ENCODE data around the gene HLA-DRB5.

The HLA-DRB5 gene

DNA sequence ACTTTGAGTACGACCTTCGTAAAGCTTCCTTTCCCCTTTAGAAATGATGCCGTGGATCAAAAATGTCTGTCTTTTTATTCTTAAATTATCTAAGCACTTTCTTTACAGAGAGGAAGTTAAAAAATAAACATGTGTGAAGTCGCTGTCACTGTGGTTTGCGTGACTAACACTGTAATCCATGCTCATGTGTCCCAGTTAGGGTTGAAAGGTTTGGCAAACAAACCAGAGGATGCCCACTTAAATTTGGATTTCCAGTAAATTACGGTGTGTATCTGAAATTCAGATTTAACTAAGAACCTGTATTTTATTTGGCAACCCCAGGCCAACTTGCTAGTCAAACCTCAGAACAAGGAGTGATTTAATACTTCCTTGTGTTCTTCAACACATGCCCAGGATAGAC lies 38.5 kb upstream of the HLA-DRB5 start:
- TF ChIP-seq, protein P1, sequence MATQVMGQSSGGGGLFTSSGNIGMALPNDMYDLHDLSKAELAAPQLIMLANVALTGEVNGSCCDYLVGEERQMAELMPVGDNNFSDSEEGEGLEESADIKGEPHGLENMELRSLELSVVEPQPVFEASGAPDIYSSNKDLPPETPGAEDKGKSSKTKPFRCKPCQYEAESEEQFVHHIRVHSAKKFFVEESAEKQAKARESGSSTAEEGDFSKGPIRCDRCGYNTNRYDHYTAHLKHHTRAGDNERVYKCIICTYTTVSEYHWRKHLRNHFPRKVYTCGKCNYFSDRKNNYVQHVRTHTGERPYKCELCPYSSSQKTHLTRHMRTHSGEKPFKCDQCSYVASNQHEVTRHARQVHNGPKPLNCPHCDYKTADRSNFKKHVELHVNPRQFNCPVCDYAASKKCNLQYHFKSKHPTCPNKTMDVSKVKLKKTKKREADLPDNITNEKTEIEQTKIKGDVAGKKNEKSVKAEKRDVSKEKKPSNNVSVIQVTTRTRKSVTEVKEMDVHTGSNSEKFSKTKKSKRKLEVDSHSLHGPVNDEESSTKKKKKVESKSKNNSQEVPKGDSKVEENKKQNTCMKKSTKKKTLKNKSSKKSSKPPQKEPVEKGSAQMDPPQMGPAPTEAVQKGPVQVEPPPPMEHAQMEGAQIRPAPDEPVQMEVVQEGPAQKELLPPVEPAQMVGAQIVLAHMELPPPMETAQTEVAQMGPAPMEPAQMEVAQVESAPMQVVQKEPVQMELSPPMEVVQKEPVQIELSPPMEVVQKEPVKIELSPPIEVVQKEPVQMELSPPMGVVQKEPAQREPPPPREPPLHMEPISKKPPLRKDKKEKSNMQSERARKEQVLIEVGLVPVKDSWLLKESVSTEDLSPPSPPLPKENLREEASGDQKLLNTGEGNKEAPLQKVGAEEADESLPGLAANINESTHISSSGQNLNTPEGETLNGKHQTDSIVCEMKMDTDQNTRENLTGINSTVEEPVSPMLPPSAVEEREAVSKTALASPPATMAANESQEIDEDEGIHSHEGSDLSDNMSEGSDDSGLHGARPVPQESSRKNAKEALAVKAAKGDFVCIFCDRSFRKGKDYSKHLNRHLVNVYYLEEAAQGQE (IDR thresholded peaks at IDR 0.05; ENCODE audit: low read depth), result no peak
- no peak for TF ChIP-seq YY1 (IDR thresholded peaks at IDR 0.05; ENCODE audit: low read depth)
- TF ChIP-seq RAD21 (IDR thresholded peaks at IDR 0.05; ENCODE audit: low read depth), result no peak
- TF ChIP-seq TCF12 (IDR thresholded peaks at IDR 0.05; ENCODE audit: low read depth), result no peak

DNA sequence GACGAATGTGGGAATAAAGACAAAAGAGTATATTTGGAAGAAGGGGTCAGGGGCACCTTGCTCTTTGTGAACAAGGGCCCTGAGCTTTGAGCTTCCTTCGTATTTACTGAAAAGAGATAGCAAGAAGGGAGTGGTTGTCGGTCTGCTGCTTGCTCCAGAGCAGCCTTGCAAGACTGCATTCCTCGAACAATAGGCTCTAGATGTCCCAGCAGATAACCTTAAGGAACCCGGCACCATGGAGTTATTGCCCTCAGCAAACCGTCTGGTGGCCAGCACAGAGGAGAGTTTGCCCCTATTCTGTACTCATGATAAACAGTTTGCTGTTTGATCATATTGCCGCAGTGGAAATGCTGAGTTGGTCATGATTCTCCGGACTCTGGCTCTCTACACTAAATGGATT lies 36.9 kb upstream of the HLA-DRB5 start:
- TF ChIP-seq TEAD4 (IDR thresholded peaks at IDR 0.05) (no peak), NFIC (IDR thresholded peaks at IDR 0.05) (no peak), TCF12 (IDR thresholded peaks at IDR 0.05; ENCODE audit: low read depth) (no peak)
- TF ChIP-seq, protein P2, sequence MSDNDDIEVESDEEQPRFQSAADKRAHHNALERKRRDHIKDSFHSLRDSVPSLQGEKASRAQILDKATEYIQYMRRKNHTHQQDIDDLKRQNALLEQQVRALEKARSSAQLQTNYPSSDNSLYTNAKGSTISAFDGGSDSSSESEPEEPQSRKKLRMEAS (IDR thresholded peaks at IDR 0.05), result no peak

DNA sequence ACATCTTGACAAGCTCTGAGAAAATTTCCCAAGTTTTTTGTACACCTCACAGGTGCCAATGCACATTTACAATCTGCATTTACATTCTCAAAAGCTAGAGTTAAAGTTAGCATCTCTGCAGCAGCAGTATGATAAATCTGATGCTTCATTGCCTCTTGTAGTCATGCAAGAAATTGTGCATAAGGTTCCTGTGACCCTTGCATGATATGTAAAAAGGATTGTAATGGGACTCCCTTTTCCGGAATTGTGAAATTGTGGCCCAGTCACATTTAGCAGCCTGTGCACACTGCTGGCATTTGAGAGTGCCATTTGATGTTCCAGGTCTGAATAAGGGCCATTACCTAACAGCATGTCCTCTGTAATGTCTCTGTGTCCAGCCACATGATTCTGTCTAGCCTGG lies 35.4 kb upstream of the HLA-DRB5 start:
- TF ChIP-seq ZBTB7A (IDR thresholded peaks at IDR 0.05; ENCODE audit: low read depth), result no peak
- TF ChIP-seq, protein P2 (IDR thresholded peaks at IDR 0.05), result no peak
- no peak for TF ChIP-seq TEAD4 (IDR thresholded peaks at IDR 0.05)
- TF ChIP-seq, protein P3, sequence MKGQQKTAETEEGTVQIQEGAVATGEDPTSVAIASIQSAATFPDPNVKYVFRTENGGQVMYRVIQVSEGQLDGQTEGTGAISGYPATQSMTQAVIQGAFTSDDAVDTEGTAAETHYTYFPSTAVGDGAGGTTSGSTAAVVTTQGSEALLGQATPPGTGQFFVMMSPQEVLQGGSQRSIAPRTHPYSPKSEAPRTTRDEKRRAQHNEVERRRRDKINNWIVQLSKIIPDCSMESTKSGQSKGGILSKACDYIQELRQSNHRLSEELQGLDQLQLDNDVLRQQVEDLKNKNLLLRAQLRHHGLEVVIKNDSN (IDR thresholded peaks at IDR 0.05), result no peak
- TF ChIP-seq CREB1 (IDR thresholded peaks at IDR 0.05; ENCODE audit: low read depth), result no peak
- TF ChIP-seq RAD21 (IDR thresholded peaks at IDR 0.05; ENCODE audit: low read depth), result no peak
- TF ChIP-seq FOXM1 (IDR thresholded peaks at IDR 0.05; ENCODE audit: borderline replicate concordance, low read depth), result no peak
- TF ChIP-seq, protein P1 (IDR thresholded peaks at IDR 0.05; ENCODE audit: low read depth), result no peak
- no peak for TF ChIP-seq NFIC (IDR thresholded peaks at IDR 0.05)
- no peak for TF ChIP-seq CEBPB (IDR thresholded peaks at IDR 0.05)
- no peak for TF ChIP-seq EP300 (IDR thresholded peaks at IDR 0.05; ENCODE audit: borderline replicate concordance)
- TF ChIP-seq TCF12 (IDR thresholded peaks at IDR 0.05; ENCODE audit: low read depth), result no peak
- no peak for TF ChIP-seq TAF1 (IDR thresholded peaks at IDR 0.05; ENCODE audit: low read depth)
- no peak for TF ChIP-seq EGR1 (IDR thresholded peaks at IDR 0.05)
- TF ChIP-seq YY1 (IDR thresholded peaks at IDR 0.05; ENCODE audit: low read depth), result no peak

DNA sequence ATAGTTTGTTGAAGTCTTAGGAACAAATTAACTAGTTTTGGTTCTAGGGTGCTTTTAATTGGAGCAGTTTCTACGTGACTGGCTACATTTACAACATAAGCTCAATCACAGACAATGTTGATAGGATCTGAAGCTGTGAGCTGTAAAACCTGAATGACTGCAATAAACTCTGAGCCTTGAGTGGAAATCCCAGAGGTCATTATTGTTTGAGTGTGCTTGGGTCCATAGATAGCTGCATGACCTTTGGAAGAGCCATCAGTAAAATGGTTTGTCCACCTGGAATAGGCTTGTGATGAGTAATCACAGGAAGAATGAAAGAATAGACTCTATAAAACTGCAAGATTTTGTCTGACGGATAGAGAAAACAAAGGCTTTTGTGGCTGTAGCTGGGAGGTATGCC lies 32.9 kb upstream of the HLA-DRB5 start:
- no peak for TF ChIP-seq FOXM1 (IDR thresholded peaks at IDR 0.05; ENCODE audit: borderline replicate concordance, low read depth)
- TF ChIP-seq EGR1 (IDR thresholded peaks at IDR 0.05), result no peak
- no peak for TF ChIP-seq TCF12 (IDR thresholded peaks at IDR 0.05; ENCODE audit: low read depth)
- TF ChIP-seq NFIC (IDR thresholded peaks at IDR 0.05), result no peak
- TF ChIP-seq, protein P3 (IDR thresholded peaks at IDR 0.05), result no peak
- no peak for TF ChIP-seq ZBTB7A (IDR thresholded peaks at IDR 0.05; ENCODE audit: low read depth)

DNA sequence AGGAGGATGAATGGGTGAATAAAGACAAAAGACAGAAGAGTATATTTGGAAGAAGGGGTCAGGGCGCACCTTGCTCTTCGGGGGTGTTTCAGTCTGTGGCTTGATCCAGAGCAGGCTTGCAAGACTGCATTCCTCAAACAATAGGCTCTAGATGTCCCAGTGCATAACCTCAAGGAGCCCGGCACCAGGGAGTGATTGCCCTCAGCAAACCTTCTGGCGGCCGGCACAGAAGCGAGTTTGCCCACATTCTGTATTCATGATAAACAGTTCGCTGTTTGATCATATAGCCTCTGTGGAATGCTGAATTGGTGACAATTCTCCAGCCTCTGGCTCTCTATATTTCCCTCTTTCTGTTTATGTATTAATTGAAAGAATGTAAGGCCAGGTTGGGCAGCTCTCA lies 29.7 kb upstream of the HLA-DRB5 start:
- TF ChIP-seq CREB1 (IDR thresholded peaks at IDR 0.05; ENCODE audit: low read depth) (no peak), EGR1 (IDR thresholded peaks at IDR 0.05) (no peak), NFIC (IDR thresholded peaks at IDR 0.05) (no peak), YY1 (IDR thresholded peaks at IDR 0.05; ENCODE audit: low read depth) (no peak), TEAD4 (IDR thresholded peaks at IDR 0.05) (no peak)
- TF ChIP-seq, protein P1 (IDR thresholded peaks at IDR 0.05; ENCODE audit: low read depth), result no peak
- TF ChIP-seq, protein P3 (IDR thresholded peaks at IDR 0.05), result no peak

All from Ishikawa (cell line).